DOHH2 (cell line): Measurements from ENCODE around the gene RPS16.

Source experiments
- CTCF ChIP-seq: fragments of 200-600 bp; sonication (generic); IDR thresholded peaks from one replicate; pipeline ENCODE4 v1.5.1; 2014; ENCODE audit warnings: antibody characterized with exemption, mild to moderate bottlenecking, low read depth, low read length; ENCODE audit not compliant: poor library complexity, severe bottlenecking
- EZH2phosphoT487 ChIP-seq: fragments of 200-600 bp; sonication (generic); IDR thresholded peaks from 2 replicates; pipeline ENCODE4 v1.6.1; 2017; ENCODE audit warnings: borderline replicate concordance, mild to moderate bottlenecking, antibody characterized with exemption, low read length, moderate library complexity, mixed read lengths

GRCh38 chr19:39433480-39434079 lies 2.2 kb downstream of the RPS16 start:
- TF ChIP-seq CTCF, result no peak
- TF ChIP-seq EZH2phosphoT487, result no peak
